Activated naive CD4-positive, alpha-beta T cell treated with anti-CD3 and anti-CD28 coated beads, Interleukin-2, amount 10 ng/mL, durations not matched to agents 7 days and 5 days (primary cell): Measurements from ENCODE around the gene SDR9C7.
"Not testable (repeated sequence)": the region's sequence is repeated elsewhere in the genome, so short reads cannot be mapped to it uniquely, and the experiment has no call there.

ENCODE experiments used
- CTCF ChIA-PET: fragments of 350-600 bp; sonication (Branson Sonifier 250); formaldehyde crosslinking; loops from one replicate; lab custom pipeline; 2021; ENCODE audit warnings: antibody characterized with exemption; lab: Charles Lee
- DNase-seq: peaks from one replicate; pipeline ENCODE4 v3.0.0-alpha.2; 2020
- H3K27ac Mint-ChIP-seq: one replicate; pipeline ENCODE4 v1.8.0; 2021; ENCODE audit warnings: mild to moderate bottlenecking, moderate library complexity, mixed read lengths
- H3K27me3 Mint-ChIP-seq: one replicate; pipeline ENCODE4 v1.8.0; 2021; ENCODE audit warnings: mild to moderate bottlenecking, mixed read lengths
- H3K36me3 Mint-ChIP-seq: one replicate; pipeline ENCODE4 v1.8.0; 2021; ENCODE audit warnings: mixed read lengths
- H3K4me1 Mint-ChIP-seq: one replicate; pipeline ENCODE4 v1.8.0; 2021; ENCODE audit warnings: mixed read lengths
- H3K4me3 Mint-ChIP-seq: one replicate; pipeline ENCODE4 v1.8.0; 2021; ENCODE audit warnings: mild to moderate bottlenecking, moderate library complexity, mixed read lengths
- H3K9me3 Mint-ChIP-seq: one replicate; pipeline ENCODE4 v1.8.0; 2021; ENCODE audit warnings: mixed read lengths

Gene SDR9C7

GRCh38 chr12:56941299-56942017 lies 7.2 kb upstream of the SDR9C7 start:
- CTCF ChIA-PET = no interaction called here
- Mint-ChIP-seq H3K4me1 (peaks cover 6% of the 10 kb centered on the region), H3K4me3 (no peak overlapping the region), H3K9me3 (no peaks in the 10 kb centered on the region), H3K27me3 (peaks cover 53% of the 10 kb centered on the region), H3K27ac (no peak overlapping the region), H3K36me3 (no peaks in the 10 kb centered on the region)
- DNase-seq = no peak

DNA sequence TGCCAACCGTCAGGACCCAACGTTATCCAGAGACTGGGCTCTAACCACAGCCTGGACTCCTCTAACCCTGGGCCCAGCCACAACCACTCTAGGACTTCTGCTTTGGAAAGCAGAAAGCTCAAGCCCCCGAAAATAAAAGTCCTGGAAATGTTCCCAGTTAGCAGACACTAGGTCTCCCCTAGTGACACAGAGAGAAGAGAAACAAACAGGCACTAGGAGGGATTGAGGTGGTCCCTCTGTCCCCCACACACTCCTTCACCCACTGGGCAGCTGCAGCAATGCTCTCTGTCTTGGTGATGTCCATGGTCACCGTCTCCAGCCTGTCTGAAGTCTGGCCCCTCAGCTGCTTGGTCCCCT lies 6.7 kb upstream of the SDR9C7 start:
- H3K9me3 Mint-ChIP-seq, CTCF ChIA-PET: not testable (repeated sequence)

DNA sequence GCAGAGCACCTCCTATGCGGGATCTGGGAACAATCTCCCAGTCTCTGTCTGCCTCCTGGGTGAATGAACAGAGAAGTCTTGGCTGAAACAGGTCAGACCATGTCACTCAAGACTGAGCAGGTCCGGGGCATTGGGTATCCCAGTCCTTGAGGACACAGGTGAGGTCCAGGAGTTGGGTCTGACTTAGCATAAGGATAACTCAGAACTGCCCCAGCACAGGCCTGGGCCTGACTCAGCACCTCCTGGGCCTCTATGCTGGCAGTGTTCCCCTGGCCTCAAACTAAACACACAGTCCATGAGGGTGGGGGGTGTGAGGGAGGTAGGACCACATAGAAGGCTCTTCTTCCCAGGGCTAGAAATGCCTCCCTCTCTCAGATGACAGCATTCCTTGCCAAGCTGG lies 1.5 kb upstream of the SDR9C7 start:
- Mint-ChIP-seq H3K9me3 (no peaks in the 10 kb centered on the region), H3K27ac (no peak overlapping the region), H3K27me3 (peaks cover 23% of the 10 kb centered on the region), H3K4me1 (no peaks in the 10 kb centered on the region), H3K36me3 (no peaks in the 10 kb centered on the region), H3K4me3 (no peak overlapping the region)
- DNase-seq = no peak
- CTCF ChIA-PET = no interaction called here

More for the DNA sequence above, 6.7 kb upstream of the SDR9C7 start:
- H3K27ac Mint-ChIP-seq, H3K4me1 Mint-ChIP-seq, H3K36me3 Mint-ChIP-seq, DNase-seq, H3K4me3 Mint-ChIP-seq: not testable (repeated sequence)
- H3K27me3 Mint-ChIP-seq = peaks cover 56% of the 10 kb centered on the region

- no peaks in the 10 kb centered on the region for H3K36me3 Mint-ChIP-seq
- DNase-seq = no peak
- CTCF ChIA-PET = no interaction called here
- no peak overlapping the region for H3K4me3 Mint-ChIP-seq
- no peak overlapping the region for H3K27ac Mint-ChIP-seq
- peaks cover 23% of the 10 kb centered on the region for H3K27me3 Mint-ChIP-seq
- no peaks in the 10 kb centered on the region for H3K9me3 Mint-ChIP-seq
- no peaks in the 10 kb centered on the region for H3K4me1 Mint-ChIP-seq
Observed at GRCh38 chr12:56935157-56935556, 949 bp upstream of the SDR9C7 start.

- Mint-ChIP-seq H3K4me3 (no peak overlapping the region), H3K4me1 (no peaks in the 10 kb centered on the region), H3K36me3 (no peaks in the 10 kb centered on the region), H3K9me3 (no peaks in the 10 kb centered on the region), H3K27ac (no peak overlapping the region), H3K27me3 (peaks cover 28% of the 10 kb centered on the region)
- CTCF ChIA-PET = no interaction called here
- no peak for DNase-seq
Observed at GRCh38 chr12:56932867-56933266, 1.3 kb downstream of the SDR9C7 start.

DNA sequence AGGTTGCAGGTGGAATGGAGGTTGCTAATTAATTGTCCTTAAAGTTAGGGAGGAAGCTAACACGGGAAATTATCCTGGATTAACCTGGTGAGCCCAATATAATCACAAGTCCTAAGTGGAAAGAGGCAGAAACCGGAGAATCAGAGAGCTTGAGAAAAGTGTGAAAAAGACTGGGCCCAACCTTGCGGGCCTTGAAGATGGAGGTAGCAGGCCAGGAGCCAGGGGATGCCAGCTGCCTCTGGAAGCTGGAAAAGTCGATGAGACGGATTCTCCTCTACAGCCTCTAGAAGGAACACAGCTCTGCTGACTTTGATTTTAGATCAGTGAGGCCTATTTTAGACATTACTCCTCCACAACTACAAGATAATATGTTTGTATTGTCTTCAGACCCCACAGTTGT lies 2.1 kb downstream of the SDR9C7 start:
- no peaks in the 10 kb centered on the region for H3K4me1 Mint-ChIP-seq
- H3K4me3 Mint-ChIP-seq = no peak overlapping the region
- H3K27me3 Mint-ChIP-seq = peaks cover 29% of the 10 kb centered on the region
- no peaks in the 10 kb centered on the region for H3K9me3 Mint-ChIP-seq
- CTCF ChIA-PET = no interaction called here
- H3K27ac Mint-ChIP-seq = no peak overlapping the region
- no peak for DNase-seq
- H3K36me3 Mint-ChIP-seq = no peaks in the 10 kb centered on the region

GRCh38 chr12:56931474-56931978 lies 2.7 kb downstream of the SDR9C7 start:
- no peak for DNase-seq
- Mint-ChIP-seq H3K4me3 (no peak overlapping the region), H3K36me3 (no peaks in the 10 kb centered on the region), H3K9me3 (no peaks in the 10 kb centered on the region), H3K27me3 (peaks cover 23% of the 10 kb centered on the region), H3K4me1 (no peaks in the 10 kb centered on the region), H3K27ac (no peak overlapping the region)
- CTCF ChIA-PET = no interaction called here

GRCh38 chr12:56930241-56930640 lies 4.0 kb downstream of the SDR9C7 start:
- DNase-seq = no peak
- Mint-ChIP-seq H3K9me3 (no peaks in the 10 kb centered on the region), H3K4me1 (no peaks in the 10 kb centered on the region), H3K4me3 (no peak overlapping the region), H3K27me3 (peaks cover 28% of the 10 kb centered on the region), H3K36me3 (no peaks in the 10 kb centered on the region), H3K27ac (no peak overlapping the region)
- CTCF ChIA-PET = no interaction called here

GRCh38 chr12:56929780-56930179 lies 4.4 kb downstream of the SDR9C7 start:
- no peaks in the 10 kb centered on the region for H3K36me3 Mint-ChIP-seq
- no peaks in the 10 kb centered on the region for H3K9me3 Mint-ChIP-seq
- H3K4me3 Mint-ChIP-seq = no peak overlapping the region
- H3K27me3 Mint-ChIP-seq = peaks cover 29% of the 10 kb centered on the region
- no peak for DNase-seq
- H3K4me1 Mint-ChIP-seq = no peaks in the 10 kb centered on the region
- CTCF ChIA-PET = no interaction called here
- no peak overlapping the region for H3K27ac Mint-ChIP-seq

DNA sequence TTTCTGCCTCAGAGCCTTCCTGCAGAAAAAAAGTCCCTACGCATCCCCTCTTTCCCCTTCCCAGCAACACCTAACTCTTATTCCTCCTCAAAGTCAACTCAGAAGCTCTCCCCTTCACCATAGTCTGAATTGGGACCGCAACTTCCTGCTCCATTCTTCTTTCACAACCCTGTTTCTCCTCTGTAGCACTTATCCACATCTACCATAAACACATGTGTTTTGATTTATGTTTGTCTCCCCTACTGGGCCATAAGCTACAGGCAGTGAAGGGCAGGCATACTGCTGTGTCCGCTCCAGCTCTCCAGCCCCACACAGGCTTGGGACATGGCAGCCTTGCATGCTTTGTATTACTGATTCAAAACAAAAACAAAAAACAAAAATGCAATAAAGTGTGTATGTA lies 5.9 kb downstream of the SDR9C7 start:
- H3K9me3 Mint-ChIP-seq = no peaks in the 10 kb centered on the region
- DNase-seq = no peak
- H3K4me1 Mint-ChIP-seq = no peaks in the 10 kb centered on the region
- CTCF ChIA-PET = interaction anchor here (0.8 kb wide), 1 partner anchor 171 kb away, joined by 3 read pairs; no protein-coding TSS in a partner anchor
- no peak overlapping the region for H3K4me3 Mint-ChIP-seq
- H3K27me3 Mint-ChIP-seq = peaks cover 25% of the 10 kb centered on the region
- no peaks in the 10 kb centered on the region for H3K36me3 Mint-ChIP-seq
- no peak overlapping the region for H3K27ac Mint-ChIP-seq

- CTCF ChIA-PET = no interaction called here
- peaks cover 25% of the 10 kb centered on the region for H3K27me3 Mint-ChIP-seq
- H3K4me1 Mint-ChIP-seq = no peaks in the 10 kb centered on the region
- no peak overlapping the region for H3K4me3 Mint-ChIP-seq
- H3K36me3 Mint-ChIP-seq = no peaks in the 10 kb centered on the region
- H3K27ac Mint-ChIP-seq = no peak overlapping the region
- H3K9me3 Mint-ChIP-seq = no peaks in the 10 kb centered on the region
- DNase-seq = no peak
Observed at GRCh38 chr12:56927281-56927680, 6.9 kb downstream of the SDR9C7 start.

GRCh38 chr12:56922031-56922430 lies 12.2 kb downstream of the SDR9C7 start:
- no peaks in the 10 kb centered on the region for H3K9me3 Mint-ChIP-seq
- CTCF ChIA-PET = no interaction called here
- H3K36me3 Mint-ChIP-seq = no peaks in the 10 kb centered on the region
- no peak overlapping the region for H3K27ac Mint-ChIP-seq
- H3K27me3 Mint-ChIP-seq = peaks cover 22% of the 10 kb centered on the region
- H3K4me1 Mint-ChIP-seq = no peaks in the 10 kb centered on the region
- no peak for DNase-seq
- no peak overlapping the region for H3K4me3 Mint-ChIP-seq

- Mint-ChIP-seq H3K4me1 (no peaks in the 10 kb centered on the region), H3K4me3 (no peak overlapping the region), H3K27me3 (peaks cover 25% of the 10 kb centered on the region), H3K36me3 (no peaks in the 10 kb centered on the region), H3K27ac (no peak overlapping the region), H3K9me3 (no peaks in the 10 kb centered on the region)
- no peak for DNase-seq
- CTCF ChIA-PET = no interaction called here
Observed at GRCh38 chr12:56921346-56921745, 12.9 kb downstream of the SDR9C7 start.

- H3K4me3 Mint-ChIP-seq, H3K36me3 Mint-ChIP-seq, H3K27ac Mint-ChIP-seq, DNase-seq, H3K4me1 Mint-ChIP-seq, CTCF ChIA-PET, H3K9me3 Mint-ChIP-seq: not testable (repeated sequence)
- peaks cover 13% of the 10 kb centered on the region for H3K27me3 Mint-ChIP-seq
Observed at GRCh38 chr12:56918139-56918538, 16.1 kb downstream of the SDR9C7 start.

DNA sequence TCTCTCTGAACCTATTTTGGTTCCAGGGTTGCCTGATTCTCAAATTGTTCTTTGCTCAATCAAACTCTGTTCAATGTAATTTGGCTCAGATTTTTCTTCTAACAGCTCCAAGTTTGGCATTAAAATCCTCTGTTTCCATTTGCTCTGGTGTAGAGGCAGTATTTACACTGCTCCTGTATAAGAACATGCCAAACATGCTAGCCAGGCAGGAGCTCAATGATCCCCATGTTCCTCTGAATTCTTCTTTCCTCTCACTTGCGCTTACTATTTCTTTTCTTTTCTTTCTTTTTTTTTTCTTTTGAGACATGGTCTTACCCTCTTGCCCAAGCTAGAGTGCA lies 17.2 kb downstream of the SDR9C7 start:
- peaks cover 13% of the 10 kb centered on the region for H3K27me3 Mint-ChIP-seq
- no peaks in the 10 kb centered on the region for H3K9me3 Mint-ChIP-seq
- CTCF ChIA-PET = interaction anchor here (1.0 kb wide), 1 partner anchor 9 kb away, joined by 3 read pairs; no protein-coding TSS in a partner anchor
- no peak for DNase-seq
- no peak overlapping the region for H3K4me3 Mint-ChIP-seq
- H3K27ac Mint-ChIP-seq = no peak overlapping the region
- H3K36me3 Mint-ChIP-seq = no peaks in the 10 kb centered on the region
- no peaks in the 10 kb centered on the region for H3K4me1 Mint-ChIP-seq
